Endometrial microvascular endothelial cells (primary cell): Measurements from ENCODE around the gene APOH. TPM values are rescaled to one million over a fixed set of nuclear protein-coding genes. Genes with fewer than 3 reads are reported as not detected.
"Not testable (repeated sequence)": the region's sequence is repeated elsewhere in the genome, so short reads cannot be mapped to it uniquely, and the experiment has no call there.

Source experiments
- in situ Hi-C: cut with HindIII; loops from 2 replicates; pipeline ENCODE4 v1.10.0; 2017; ENCODE audit warnings: low sequenced_read_pairs, low pct_unique_long_range_greater_than_20kb; ENCODE audit errors: inconsistent ontology term
- total RNA-seq: library from RNA; depleted of rRNA; stranded (reverse); fragments of >200 nt; gene quantifications from one replicate; pipeline ENCODE4 v1.2.3, GENCODE V29; 2015; ENCODE audit errors: inconsistent ontology term

APOH gene
- total RNA-seq: not detected

GRCh38 chr17:66228887-66229782 lies at the start of gene APOH:
APOH (minus strand) TSS chr17:66229415; CDS start chr17:66229379, 36 bp downstream.
- in situ Hi-C loops: no loop called here

- in situ Hi-C loops: no loop called here
These were observed 48.0 kb upstream of the APOH start for GRCh38 chr17:66277191-66277590.

GRCh38 chr17:66276328-66276937 lies 47.2 kb upstream of the APOH start:
- in situ Hi-C loops: no loop called here

- in situ Hi-C loops: no loop called here
These were observed 46.4 kb upstream of the APOH start for GRCh38 chr17:66275651-66276050.

GRCh38 chr17:66273586-66273848 lies 44.3 kb upstream of the APOH start:
- in situ Hi-C loops: no loop called here

GRCh38 chr17:66272811-66273585 lies 43.8 kb upstream of the APOH start:
- in situ Hi-C loops: no loop called here

- in situ Hi-C loops: no loop called here
These were observed 42.3 kb upstream of the APOH start for GRCh38 chr17:66271512-66271911.

GRCh38 chr17:66270106-66270505 lies 40.9 kb upstream of the APOH start:
- in situ Hi-C loops: no loop called here

- in situ Hi-C loops: no loop called here
These were observed 39.2 kb upstream of the APOH start for GRCh38 chr17:66268247-66268927.

- in situ Hi-C loops: no loop called here
These were observed 35.5 kb upstream of the APOH start for GRCh38 chr17:66264696-66265095.

- in situ Hi-C loops: no loop called here
These were observed 33.6 kb upstream of the APOH start for GRCh38 chr17:66262767-66263166.

GRCh38 chr17:66260688-66261087 lies 31.5 kb upstream of the APOH start:
- in situ Hi-C loops: no loop called here

GRCh38 chr17:66260275-66260674 lies 31.1 kb upstream of the APOH start:
- in situ Hi-C loops: no loop called here

- in situ Hi-C loops: no loop called here
These were observed 26.3 kb upstream of the APOH start for GRCh38 chr17:66255527-66255971.

- in situ Hi-C loops: no loop called here
These were observed 25.9 kb upstream of the APOH start for GRCh38 chr17:66255112-66255511.

GRCh38 chr17:66253458-66253857 lies 24.2 kb upstream of the APOH start:
- in situ Hi-C loops: not testable (repeated sequence)

GRCh38 chr17:66250686-66251085 lies 21.5 kb upstream of the APOH start:
- in situ Hi-C loops: no loop called here

GRCh38 chr17:66248285-66248684 lies 19.1 kb upstream of the APOH start:
- in situ Hi-C loops: no loop called here

GRCh38 chr17:66241839-66242238 lies 12.6 kb upstream of the APOH start:
- in situ Hi-C loops: no loop called here
